ENCODE measurements around the gene FERMT1.

Gene FERMT1

DNA sequence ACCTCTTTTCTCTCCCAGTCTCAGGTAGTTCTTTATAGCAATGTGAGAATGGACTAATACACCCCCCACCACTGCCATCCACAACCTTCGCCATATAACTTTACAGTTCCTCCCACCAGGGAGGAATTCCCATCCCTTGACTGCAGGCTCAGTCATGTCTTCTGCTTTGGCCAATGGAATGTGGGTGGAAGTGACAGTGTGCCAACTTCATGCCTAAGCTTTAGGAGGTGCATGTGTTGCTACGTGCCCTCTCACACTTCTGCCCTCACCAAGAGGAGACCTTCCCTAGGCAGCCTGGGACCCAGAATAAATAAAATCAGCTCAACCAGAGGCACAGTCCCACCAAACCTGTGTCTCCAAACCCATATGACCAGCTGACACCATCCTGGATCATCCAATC is 36.0 kb downstream of the FERMT1 start:
- Histone ChIP-seq H3K27me3 (ENCODE audit: insufficient read depth, low read length, poor library complexity, severe bottlenecking) (no peaks in the 10 kb centered on the region), H3K9me2 (replicated peaks; ENCODE audit: low read depth, low read length) (no peaks in the 10 kb centered on the region), H3F3A (ENCODE audit: low read depth) (no peaks in the 10 kb centered on the region), H3K79me2 (ENCODE audit: insufficient read depth, low read length) (no peaks in the 10 kb centered on the region), H3K4me2 (ENCODE audit: low read depth, low read length, poor library complexity, severe bottlenecking) (no peak overlapping the region), H3K4me3 (ENCODE audit: low read length, poor library complexity, severe bottlenecking) (no peak overlapping the region), H3K4me1 (ENCODE audit: insufficient read depth, low read length, poor library complexity, severe bottlenecking) (no peaks in the 10 kb centered on the region), H3K36me3 (ENCODE audit: insufficient read depth, low read length) (no peaks in the 10 kb centered on the region), H4K20me1 (ENCODE audit: insufficient read depth, low read length, poor library complexity, severe bottlenecking) (no peaks in the 10 kb centered on the region), H3K9me3 (ENCODE audit: insufficient read depth, low read depth, low read length) (no peaks in the 10 kb centered on the region), H3K9ac (ENCODE audit: low read depth, low read length, poor library complexity, severe bottlenecking) (no peak overlapping the region), H2AFZ (ENCODE audit: low read length) (no peak overlapping the region)
- TF ChIP-seq EZH2phosphoT487 (IDR thresholded peaks at IDR 0.05; ENCODE audit: borderline replicate concordance) = no peak
- TF ChIP-seq, protein P1, sequence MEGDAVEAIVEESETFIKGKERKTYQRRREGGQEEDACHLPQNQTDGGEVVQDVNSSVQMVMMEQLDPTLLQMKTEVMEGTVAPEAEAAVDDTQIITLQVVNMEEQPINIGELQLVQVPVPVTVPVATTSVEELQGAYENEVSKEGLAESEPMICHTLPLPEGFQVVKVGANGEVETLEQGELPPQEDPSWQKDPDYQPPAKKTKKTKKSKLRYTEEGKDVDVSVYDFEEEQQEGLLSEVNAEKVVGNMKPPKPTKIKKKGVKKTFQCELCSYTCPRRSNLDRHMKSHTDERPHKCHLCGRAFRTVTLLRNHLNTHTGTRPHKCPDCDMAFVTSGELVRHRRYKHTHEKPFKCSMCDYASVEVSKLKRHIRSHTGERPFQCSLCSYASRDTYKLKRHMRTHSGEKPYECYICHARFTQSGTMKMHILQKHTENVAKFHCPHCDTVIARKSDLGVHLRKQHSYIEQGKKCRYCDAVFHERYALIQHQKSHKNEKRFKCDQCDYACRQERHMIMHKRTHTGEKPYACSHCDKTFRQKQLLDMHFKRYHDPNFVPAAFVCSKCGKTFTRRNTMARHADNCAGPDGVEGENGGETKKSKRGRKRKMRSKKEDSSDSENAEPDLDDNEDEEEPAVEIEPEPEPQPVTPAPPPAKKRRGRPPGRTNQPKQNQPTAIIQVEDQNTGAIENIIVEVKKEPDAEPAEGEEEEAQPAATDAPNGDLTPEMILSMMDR (conservative IDR thresholded peaks at IDR 0.05; ENCODE audit: low read length) = no peak

DNA sequence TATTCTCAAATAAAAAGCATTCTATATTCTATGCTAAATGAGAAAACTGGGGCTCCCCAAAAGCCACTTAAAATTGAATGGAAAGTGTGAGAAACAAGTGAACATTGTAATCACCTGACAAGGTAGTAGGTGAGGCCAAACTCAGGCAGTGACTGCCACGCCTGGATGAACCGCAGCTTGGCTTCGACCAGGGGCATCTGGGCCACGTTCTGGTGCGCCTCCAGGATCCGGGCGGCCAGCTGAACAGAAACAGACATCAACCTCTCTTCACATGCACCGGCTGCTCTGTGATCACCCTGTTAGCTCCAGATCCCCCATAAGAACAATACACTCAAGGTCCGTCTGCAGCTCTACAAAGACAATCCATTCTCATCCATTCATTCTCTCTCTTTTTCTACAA is 38.9 kb downstream of the FERMT1 start:
- H3K4me1 ChIP-seq (ENCODE audit: insufficient read depth, low read length, poor library complexity, severe bottlenecking) = no peaks in the 10 kb centered on the region
- no peak overlapping the region for H3K4me2 ChIP-seq (ENCODE audit: low read depth, low read length, poor library complexity, severe bottlenecking)
- H3K9me3 ChIP-seq (ENCODE audit: insufficient read depth, low read depth, low read length) = no peaks in the 10 kb centered on the region
- H3K36me3 ChIP-seq (ENCODE audit: insufficient read depth, low read length) = no peaks in the 10 kb centered on the region
- H3K9ac ChIP-seq (ENCODE audit: low read depth, low read length, poor library complexity, severe bottlenecking) = no peak overlapping the region
- TF ChIP-seq, protein P1 (conservative IDR thresholded peaks at IDR 0.05; ENCODE audit: low read length) = no peak
- no peak for TF ChIP-seq EZH2phosphoT487 (IDR thresholded peaks at IDR 0.05; ENCODE audit: borderline replicate concordance)
- no peaks in the 10 kb centered on the region for H4K20me1 ChIP-seq (ENCODE audit: insufficient read depth, low read length, poor library complexity, severe bottlenecking)
- no peaks in the 10 kb centered on the region for H3K79me2 ChIP-seq (ENCODE audit: insufficient read depth, low read length)
- H3F3A ChIP-seq (ENCODE audit: low read depth) = no peaks in the 10 kb centered on the region
- H2AFZ ChIP-seq (ENCODE audit: low read length) = no peak overlapping the region
- H3K9me2 ChIP-seq (replicated peaks; ENCODE audit: low read depth, low read length) = no peaks in the 10 kb centered on the region
- H3K4me3 ChIP-seq (ENCODE audit: low read length, poor library complexity, severe bottlenecking) = no peak overlapping the region
- H3K27me3 ChIP-seq (ENCODE audit: insufficient read depth, low read length, poor library complexity, severe bottlenecking) = no peaks in the 10 kb centered on the region

DNA sequence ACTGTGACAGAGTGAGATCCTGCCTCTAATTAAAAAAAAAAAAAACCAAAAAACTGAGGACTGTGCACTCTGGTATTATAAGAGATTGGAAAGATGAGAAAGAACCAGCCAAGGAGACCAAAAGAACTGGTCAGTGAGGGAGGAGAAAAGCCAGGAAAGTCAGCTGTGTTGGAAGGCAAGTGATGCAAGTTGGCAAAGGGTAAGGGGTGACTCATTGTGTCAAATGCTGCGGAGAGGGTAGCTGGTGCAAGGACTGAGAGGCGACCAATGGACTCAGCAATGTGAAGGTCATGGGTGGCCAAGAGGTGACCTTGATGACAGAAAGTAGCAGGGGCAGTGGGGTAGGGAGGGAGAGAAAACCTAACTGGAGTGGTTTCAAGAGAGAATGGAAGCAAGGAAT is 41.6 kb downstream of the FERMT1 start:
- H3F3A ChIP-seq (ENCODE audit: low read depth) = no peaks in the 10 kb centered on the region
- no peak overlapping the region for H2AFZ ChIP-seq (ENCODE audit: low read length)
- no peaks in the 10 kb centered on the region for H3K4me1 ChIP-seq (ENCODE audit: insufficient read depth, low read length, poor library complexity, severe bottlenecking)
- no peaks in the 10 kb centered on the region for H3K9me3 ChIP-seq (ENCODE audit: insufficient read depth, low read depth, low read length)
- H3K36me3 ChIP-seq (ENCODE audit: insufficient read depth, low read length) = no peaks in the 10 kb centered on the region
- no peak overlapping the region for H3K4me3 ChIP-seq (ENCODE audit: low read length, poor library complexity, severe bottlenecking)
- H3K9me2 ChIP-seq (replicated peaks; ENCODE audit: low read depth, low read length) = no peaks in the 10 kb centered on the region
- TF ChIP-seq, protein P1 (conservative IDR thresholded peaks at IDR 0.05; ENCODE audit: low read length) = no peak
- TF ChIP-seq EZH2phosphoT487 (IDR thresholded peaks at IDR 0.05; ENCODE audit: borderline replicate concordance) = no peak
- H3K79me2 ChIP-seq (ENCODE audit: insufficient read depth, low read length) = no peaks in the 10 kb centered on the region
- no peak overlapping the region for H3K9ac ChIP-seq (ENCODE audit: low read depth, low read length, poor library complexity, severe bottlenecking)
- no peak overlapping the region for H3K4me2 ChIP-seq (ENCODE audit: low read depth, low read length, poor library complexity, severe bottlenecking)
- H3K27me3 ChIP-seq (ENCODE audit: insufficient read depth, low read length, poor library complexity, severe bottlenecking) = no peaks in the 10 kb centered on the region
- H4K20me1 ChIP-seq (ENCODE audit: insufficient read depth, low read length, poor library complexity, severe bottlenecking) = no peaks in the 10 kb centered on the region

Data from Loucy (cell line).